Endothelial cell of umbilical vein (primary cell): ENCODE measurements around the gene TYK2. TPM values are rescaled to one million over a fixed set of nuclear protein-coding genes. Genes with fewer than 3 reads are reported as not detected.

Source experiments
- BruUV-seq: library from RNA; stranded (reverse); fragments of 400-500 nt; replicated peaks from 2 replicates; lab custom pipeline; 2021; lab: Mats Ljungman, UMichigan
- CTCF ChIA-PET: fragments of 300-600, 350-600 bp; sonication (Branson Sonifier 250); formaldehyde crosslinking; loops from one replicate; lab custom pipeline; 2021; ENCODE audit warnings: antibody characterized with exemption, inconsistent platforms; lab: Charles Lee
- POLR2A ChIA-PET: fragments of 300-600, 350-600 bp; sonication (Branson Sonifier 250); formaldehyde crosslinking; loops from one replicate; lab custom pipeline; 2021; ENCODE audit warnings: antibody characterized with exemption, inconsistent platforms; lab: Charles Lee
- DNase-seq: peaks from one replicate; pipeline ENCODE4 v3.0.0-alpha.2; 2011; ENCODE audit warnings: low read depth, low spot score
- FAIRE-seq: peaks from 2 replicates; lab custom pipeline; 2011; peaks lifted over from hg19 to GRCh38; lab: Jason Lieb, UNC
- H2AFZ ChIP-seq: 2 replicates; pipeline ENCODE4 v1.6.0; 2012; ENCODE audit warnings: low read depth, low read length, control low read depth, inconsistent platforms
- H3K27ac ChIP-seq: 2 replicates; pipeline ENCODE4 v1.5.1; 2011; ENCODE audit warnings: low read depth, mild to moderate bottlenecking, control low read depth, low read length, moderate library complexity; ENCODE audit not compliant: insufficient read depth
- H3K27me3 ChIP-seq, 2 experiments: 2 replicates each; pipeline versions ENCODE4 v1.6.0 to v1.6.1; 2011; ENCODE audit warnings: low read length in 2 of 2, mixed read lengths in 1 of 2; ENCODE audit not compliant: control insufficient read depth in 2 of 2, insufficient read depth in 2 of 2
- H3K36me3 ChIP-seq, 2 experiments: 2 replicates in 1 of 2; 3 replicates in 1 of 2; pipeline ENCODE4 v1.5.1; 2011; ENCODE audit warnings: low read length in 2 of 2, mild to moderate bottlenecking in 1 of 2, moderate library complexity in 1 of 2; ENCODE audit not compliant: control insufficient read depth in 2 of 2, insufficient read depth in 2 of 2; ENCODE audit errors: extremely low read depth in 1 of 2
- H3K4me1 ChIP-seq: 3 replicates; pipeline ENCODE4 v1.5.1; 2011; ENCODE audit warnings: mild to moderate bottlenecking, low read length; ENCODE audit not compliant: control insufficient read depth, insufficient read depth; ENCODE audit errors: extremely low read depth
- H3K4me2 ChIP-seq: 2 replicates; pipeline ENCODE4 v1.6.1; 2011; ENCODE audit warnings: low read length, control low read depth, mixed read lengths; ENCODE audit not compliant: insufficient read depth
- H3K4me3 ChIP-seq, 3 experiments: fragments of 200-600 bp in 1 of 3; sonication (generic), shearing (Covaris generic) in 1 of 3; replicated peaks in 1 of 3; 2 replicates each; pipeline ENCODE4 v1.5.1; 2011 to 2016; ENCODE audit warnings: control low read depth in 3 of 3, low read length in 3 of 3, mild to moderate bottlenecking in 2 of 3, inconsistent platforms in 1 of 3, low read depth in 1 of 3, moderate library complexity in 1 of 3; ENCODE audit not compliant: insufficient read depth in 1 of 3
- H3K79me2 ChIP-seq: 2 replicates; pipeline ENCODE4 v1.6.0; 2012; ENCODE audit warnings: low read length, inconsistent platforms; ENCODE audit not compliant: control insufficient read depth, insufficient read depth
- H3K9ac ChIP-seq: replicated peaks from 2 replicates; pipeline ENCODE3; 2011; ENCODE audit warnings: low read length, control low read depth; ENCODE audit not compliant: insufficient read depth; ENCODE audit errors: extremely low read depth
- H3K9me1 ChIP-seq: replicated peaks from 3 replicates; pipeline ENCODE4 v1.6.0; 2011; ENCODE audit warnings: mild to moderate bottlenecking, low read length; ENCODE audit not compliant: control insufficient read depth, insufficient read depth; ENCODE audit errors: extremely low read depth
- H3K9me3 ChIP-seq: replicated peaks from 2 replicates; pipeline ENCODE4 v1.5.1; 2012; ENCODE audit warnings: low read length, inconsistent platforms; ENCODE audit not compliant: control insufficient read depth, insufficient read depth
- H4K20me1 ChIP-seq: replicated peaks from 2 replicates; pipeline ENCODE3; 2011; ENCODE audit warnings: mild to moderate bottlenecking, low read length; ENCODE audit not compliant: control insufficient read depth, insufficient read depth; ENCODE audit errors: extremely low read depth
- EZH2 ChIP-seq: IDR thresholded peaks from 2 replicates; pipeline ENCODE4 v1.6.1; 2012; ENCODE audit warnings: borderline replicate concordance, low read depth, mild to moderate bottlenecking, moderate library complexity, low read length, inconsistent platforms; ENCODE audit not compliant: severe bottlenecking
- FOS ChIP-seq: IDR thresholded peaks from 2 replicates; pipeline ENCODE4 v1.6.1; 2011; ENCODE audit warnings: mild to moderate bottlenecking, low read length, moderate library complexity, borderline replicate concordance; ENCODE audit not compliant: insufficient read depth
- GATA2 ChIP-seq: IDR thresholded peaks from 2 replicates; pipeline ENCODE4 v1.7.0; 2011; ENCODE audit warnings: low read depth, mild to moderate bottlenecking, moderate library complexity, mixed read lengths, low read length; ENCODE audit not compliant: insufficient read length, insufficient read depth
- JUN ChIP-seq: IDR thresholded peaks from 2 replicates; pipeline ENCODE4 v1.6.1; 2011; ENCODE audit warnings: borderline replicate concordance, low read depth; ENCODE audit not compliant: insufficient read length, insufficient read depth
- MYC ChIP-seq: IDR thresholded peaks from one replicate; pipeline ENCODE4 v1.6.1; 2011; ENCODE audit warnings: mild to moderate bottlenecking, low read depth, low read length
- POLR2A ChIP-seq: IDR thresholded peaks from 2 replicates; pipeline ENCODE4 v1.6.1; 2012; ENCODE audit warnings: low read depth, mild to moderate bottlenecking, control low read depth, low read length
- POLR2AphosphoS5 ChIP-seq: IDR thresholded peaks from 2 replicates; pipeline ENCODE4 v1.6.1; 2012; ENCODE audit warnings: low read depth, mild to moderate bottlenecking, control low read depth, low read length, moderate library complexity; ENCODE audit not compliant: insufficient read depth
- dilution Hi-C: fragments of 300-500 bp; cut with MboI; formaldehyde crosslinking; loops from one replicate; pipeline ENCODE4 v1.15.0; 2019; ENCODE audit warnings: low sequenced_read_pairs; ENCODE audit not compliant: extremely low pct_ligation_motif_present
- intact Hi-C: fragments of 100-400 bp; cut with micrococcal nuclease; formaldehyde crosslinking; loops from one replicate; pipeline ENCODE4 v1.10.0; 2022
- polyA plus RNA-seq, 4 experiments: library from polyadenylated mRNA; depleted of rRNA in 3 of 4; stranded (reverse) in 3 of 4; unstranded in 1 of 4; fragments of >200 nt; gene quantifications; 2 replicates each; pipeline versions ENCODE4 v1.2.1 to v1.2.3, GENCODE V29; 2011 to 2012; ENCODE audit warnings: missing spikeins in 1 of 4
- total RNA-seq: library from RNA; stranded (reverse); gene quantifications from 2 replicates; pipeline ENCODE4 v1.2.3, GENCODE V29; 2021
- TF ChIP-seq, protein P1 (sequence below), 2 donors: IDR thresholded peaks; 1 replicate in 1 of 2; 2 replicates in 1 of 2; pipeline ENCODE4 v1.5.1; 2011; ENCODE audit warnings: low read length in 2 of 2, mild to moderate bottlenecking in 2 of 2, moderate library complexity in 2 of 2, control low read depth in 1 of 2, inconsistent platforms in 1 of 2, low read depth in 1 of 2; ENCODE audit not compliant: insufficient read depth in 1 of 2; ENCODE audit errors: extremely low read depth in 1 of 2
- TF ChIP-seq, protein P2 (sequence below): IDR thresholded peaks from 2 replicates; pipeline ENCODE4 v1.6.1; 2011; ENCODE audit not compliant: insufficient read depth, insufficient read length

The TYK2 gene
- total and polyA plus RNA-seq, 2 donors (not counting 3 experiments of a cell fraction or from before 2014, with no cell fraction given), result 92.9 to 138 TPM

DNA sequence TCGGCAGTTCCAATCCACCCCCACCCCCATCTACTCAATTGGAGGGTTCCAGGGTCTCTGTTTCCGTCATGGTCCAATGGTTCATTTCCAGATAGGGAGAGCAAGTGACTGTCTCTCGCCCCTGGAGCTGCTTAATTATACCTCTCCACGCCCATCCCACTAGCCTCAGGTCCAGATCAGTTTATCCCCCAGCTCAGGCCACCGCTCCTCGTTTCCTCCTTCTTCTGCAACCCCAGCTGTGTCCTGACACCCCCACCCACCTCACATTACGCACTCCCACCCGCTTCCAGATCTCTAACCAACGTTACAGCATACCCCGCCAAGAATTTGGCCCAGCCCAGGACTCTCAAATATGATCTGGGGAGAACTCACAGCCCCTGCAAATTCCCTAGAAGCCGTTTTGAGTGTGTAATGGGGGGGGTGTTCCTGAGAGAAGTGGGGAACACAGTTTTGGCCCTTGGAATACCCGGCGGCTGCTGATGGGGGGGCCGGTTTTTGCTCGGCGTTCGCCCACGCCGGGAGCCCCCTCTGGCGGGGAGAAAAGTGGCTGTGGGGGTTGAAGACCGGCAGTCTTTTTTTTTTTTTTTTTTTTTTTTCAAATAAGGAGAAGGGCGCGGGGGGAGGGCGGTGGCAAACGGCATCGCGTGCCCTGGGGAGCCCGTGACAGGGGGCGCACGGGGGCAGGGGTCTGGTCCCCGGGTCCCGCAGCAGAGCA, 38.3 kb upstream of the TYK2 start:
- Histone ChIP-seq H3K9me3 (no peaks in the 10 kb centered on the region), H3K4me1 (peaks cover 14% of the 10 kb centered on the region), H3K36me3 (no peaks in the 10 kb centered on the region), H3K79me2 (no peaks in the 10 kb centered on the region), H3K9ac (no peak overlapping the region), H3K9me1 (no peaks in the 10 kb centered on the region), H2AFZ (no peak overlapping the region), H3K4me3 (no peak overlapping the region), H3K27ac (no peak overlapping the region), H4K20me1 (no peaks in the 10 kb centered on the region), H3K27me3 (peaks cover 46 to 50% of the 10 kb centered on the region in 2 experiments), H3K4me2 (no peak overlapping the region)
- no peak for FAIRE-seq
- dilution Hi-C loops (no loop called here), intact Hi-C loops (loop anchor here (5.0 kb wide), 1 partner anchor 149 kb away; the partner anchor contains the start of genes CDKN2D and KRI1)
- ChIA-PET POLR2A (interaction anchor here (0.8 kb wide), 1 partner anchor 9 kb away, joined by 5 read pairs; no protein-coding TSS in a partner anchor), CTCF (interaction anchor here (0.7 to 7.5 kb wide), 5 partner anchors 7 to 160 kb away, joined by 3 to 108 read pairs (median 4); partner anchors contain the start of gene CDC37)
- DNase-seq, result no peak
- TF ChIP-seq GATA2 (no peak), POLR2AphosphoS5 (no peak), POLR2A (no peak), FOS (no peak), EZH2 (no peak), JUN (no peak), MYC (no peak)
- TF ChIP-seq, protein P1, sequence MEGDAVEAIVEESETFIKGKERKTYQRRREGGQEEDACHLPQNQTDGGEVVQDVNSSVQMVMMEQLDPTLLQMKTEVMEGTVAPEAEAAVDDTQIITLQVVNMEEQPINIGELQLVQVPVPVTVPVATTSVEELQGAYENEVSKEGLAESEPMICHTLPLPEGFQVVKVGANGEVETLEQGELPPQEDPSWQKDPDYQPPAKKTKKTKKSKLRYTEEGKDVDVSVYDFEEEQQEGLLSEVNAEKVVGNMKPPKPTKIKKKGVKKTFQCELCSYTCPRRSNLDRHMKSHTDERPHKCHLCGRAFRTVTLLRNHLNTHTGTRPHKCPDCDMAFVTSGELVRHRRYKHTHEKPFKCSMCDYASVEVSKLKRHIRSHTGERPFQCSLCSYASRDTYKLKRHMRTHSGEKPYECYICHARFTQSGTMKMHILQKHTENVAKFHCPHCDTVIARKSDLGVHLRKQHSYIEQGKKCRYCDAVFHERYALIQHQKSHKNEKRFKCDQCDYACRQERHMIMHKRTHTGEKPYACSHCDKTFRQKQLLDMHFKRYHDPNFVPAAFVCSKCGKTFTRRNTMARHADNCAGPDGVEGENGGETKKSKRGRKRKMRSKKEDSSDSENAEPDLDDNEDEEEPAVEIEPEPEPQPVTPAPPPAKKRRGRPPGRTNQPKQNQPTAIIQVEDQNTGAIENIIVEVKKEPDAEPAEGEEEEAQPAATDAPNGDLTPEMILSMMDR (IDR thresholded peaks at IDR 0.05; ENCODE audit: extremely low read depth in 1 of 2, insufficient read depth in 1 of 2, low read depth in 1 of 2, low read length in 2 of 2), result no peak
- TF ChIP-seq, protein P2, sequence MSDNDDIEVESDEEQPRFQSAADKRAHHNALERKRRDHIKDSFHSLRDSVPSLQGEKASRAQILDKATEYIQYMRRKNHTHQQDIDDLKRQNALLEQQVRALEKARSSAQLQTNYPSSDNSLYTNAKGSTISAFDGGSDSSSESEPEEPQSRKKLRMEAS, result no peak
- no TSS peak for BruUV-seq
